Psoas muscle (tissue), 8 donors: ENCODE measurements around the gene BCKDHA. TPM values are rescaled to one million over a fixed set of nuclear protein-coding genes. Genes with fewer than 3 reads are reported as not detected.
A peak's percentile ranks its signal among the peaks of the same experiment; 100 is the strongest.

Source experiments
- ATAC-seq, 4 donors: fragments of 200-7000 bp; cut with Tn5 transposase; one replicate each; pipeline ENCODE4 v1.9.1; 2020; ENCODE audit warnings: moderate library complexity in 3 of 4, mild to moderate bottlenecking in 2 of 4
- DNase-seq, 2 donors: peaks; one replicate each; pipeline ENCODE4 v3.0.0-alpha.2; 2020
- H3K27ac ChIP-seq: fragments of 200-600 bp; one replicate; pipeline ENCODE4 v1.8.0; 2022
- H3K27me3 ChIP-seq, 3 donors: fragments of 200-600 bp in 1 of 3; one replicate each; pipeline versions ENCODE4 v1.6.1 to v1.8.0; 2013 to 2022; ENCODE audit warnings: low read length in 2 of 3, mild to moderate bottlenecking in 2 of 3, moderate library complexity in 1 of 3; ENCODE audit not compliant: insufficient read depth in 3 of 3
- H3K36me3 ChIP-seq, 2 donors: fragments of 200-600 bp in 1 of 2; one replicate each; pipeline versions ENCODE4 v1.6.1 to v1.8.0; 2013 to 2022; ENCODE audit warnings: low read depth in 1 of 2, mild to moderate bottlenecking in 1 of 2, moderate library complexity in 1 of 2; ENCODE audit not compliant: insufficient read depth in 1 of 2
- H3K4me1 ChIP-seq: fragments of 200-600 bp; one replicate; pipeline ENCODE4 v1.8.0; 2022
- H3K4me3 ChIP-seq: fragments of 200-600 bp; one replicate; pipeline ENCODE4 v1.8.0; 2022; ENCODE audit warnings: mild to moderate bottlenecking
- H3K9me3 ChIP-seq: fragments of 200-600 bp; one replicate; pipeline ENCODE4 v1.8.0; 2022
- WGBS, 3 donors: extraction: QIAGEN DNeasy Blood & Tissue Kit; methylation state at CpG; one replicate each; pipeline versions ENCODE4 v1.1.6 to v1.1.7; 2013; 5-methylcytosine and 5-hydroxymethylcytosine counted together
- intact Hi-C, 2 donors: fragments of 100-400 bp; cut with DNase I; formaldehyde crosslinking; loops; one replicate each; pipeline versions ENCODE4 v1.11.0 to v1.14.2; 2022
- polyA plus RNA-seq, 3 donors: library from polyadenylated mRNA; stranded (reverse); fragments of 200-250 nt; gene quantifications; one replicate each; pipeline ENCODE4 v1.2.3, GENCODE V29; 2013
- total RNA-seq, 4 donors: library from RNA; stranded (reverse); fragmentation: NEBNext Ultra II Directional in 2 of 4; extraction: Animal tissue kit (Norgen Biotek cat#: 25700) in 2 of 4; gene quantifications; one replicate each; pipeline versions ENCODE4 v1.2.1 to v1.2.4, GENCODE V29; 2021 to 2023
- TF ChIP-seq, protein P1 (sequence below): fragments of 200-600 bp; IDR thresholded peaks from one replicate; pipeline ENCODE4 v1.8.0; 2022; ENCODE audit warnings: antibody characterized with exemption
- donor health status: healthy with polysubstance abuse.
- donor health status: DM: no; HTN: no; CAD: no; lungs with moderate emphysema.
- donor health status: Bipolar disorder and iron deficiency.
- donor health status: healthy.
- donor health status: DM: yes; HTN: yes; CAD: no.
- donor health status: DM: no; HTN: no; CAD: no.
- donor health status: DM: no; HTN: no; CAD: no.
- donor health status: DM: yes; HTN: yes; CAD: no.

The BCKDHA gene
- total and polyA plus RNA-seq, 7 donors, result 31.5 to 58.8 (median 43.3) TPM

DNA sequence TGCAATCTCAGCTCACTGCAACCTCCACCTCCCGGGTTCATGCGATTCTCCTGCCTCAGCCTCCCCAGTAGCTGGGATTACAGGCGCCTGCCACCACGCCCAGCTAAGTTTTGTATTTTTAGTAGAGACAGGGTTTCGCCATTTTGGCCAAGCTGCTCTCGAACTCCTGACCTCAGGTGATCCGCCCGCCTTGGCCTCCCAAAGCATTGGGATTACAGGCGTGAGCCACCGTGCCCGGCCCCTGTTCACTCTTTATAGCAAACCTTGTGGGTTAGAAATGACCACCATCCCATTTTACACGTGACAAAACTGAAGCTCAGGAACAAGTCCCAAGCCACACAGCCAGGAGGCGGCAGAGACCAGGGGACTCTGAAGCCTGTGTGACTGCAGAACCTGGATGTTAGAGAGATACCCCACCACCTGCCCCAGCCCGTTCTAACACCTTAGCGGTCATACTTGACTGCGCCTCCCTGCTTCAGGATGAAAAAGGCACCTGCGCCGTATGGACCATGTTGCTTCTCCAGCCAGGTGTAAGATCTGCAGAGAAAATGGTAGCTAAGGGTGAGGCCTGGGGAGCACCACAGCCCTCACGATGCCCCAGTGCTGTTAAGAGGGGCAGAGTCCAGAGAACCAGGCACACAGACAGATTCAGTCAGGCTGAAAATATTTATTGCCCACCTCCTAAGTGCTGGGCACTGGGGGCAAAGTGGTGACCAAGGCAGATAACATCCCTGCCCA lies 38.5 kb downstream of the BCKDHA start:
- intact Hi-C loops, result loop anchor here (5.0 to 10.0 kb wide), 3 partner anchors 39 to 231 kb away; partner anchors contain the start of genes BCKDHA (in 1 of the 2) and EXOSC5 (in 1 of the 2)
- H3K4me3 ChIP-seq, result no peak overlapping the region
- no peaks in the 10 kb centered on the region for H3K9me3 ChIP-seq
- no peak overlapping the region for H3K27ac ChIP-seq
- H3K36me3 ChIP-seq, result peaks cover 10 to 59% of the 10 kb centered on the region in 2 donors
- TF ChIP-seq, protein P1, sequence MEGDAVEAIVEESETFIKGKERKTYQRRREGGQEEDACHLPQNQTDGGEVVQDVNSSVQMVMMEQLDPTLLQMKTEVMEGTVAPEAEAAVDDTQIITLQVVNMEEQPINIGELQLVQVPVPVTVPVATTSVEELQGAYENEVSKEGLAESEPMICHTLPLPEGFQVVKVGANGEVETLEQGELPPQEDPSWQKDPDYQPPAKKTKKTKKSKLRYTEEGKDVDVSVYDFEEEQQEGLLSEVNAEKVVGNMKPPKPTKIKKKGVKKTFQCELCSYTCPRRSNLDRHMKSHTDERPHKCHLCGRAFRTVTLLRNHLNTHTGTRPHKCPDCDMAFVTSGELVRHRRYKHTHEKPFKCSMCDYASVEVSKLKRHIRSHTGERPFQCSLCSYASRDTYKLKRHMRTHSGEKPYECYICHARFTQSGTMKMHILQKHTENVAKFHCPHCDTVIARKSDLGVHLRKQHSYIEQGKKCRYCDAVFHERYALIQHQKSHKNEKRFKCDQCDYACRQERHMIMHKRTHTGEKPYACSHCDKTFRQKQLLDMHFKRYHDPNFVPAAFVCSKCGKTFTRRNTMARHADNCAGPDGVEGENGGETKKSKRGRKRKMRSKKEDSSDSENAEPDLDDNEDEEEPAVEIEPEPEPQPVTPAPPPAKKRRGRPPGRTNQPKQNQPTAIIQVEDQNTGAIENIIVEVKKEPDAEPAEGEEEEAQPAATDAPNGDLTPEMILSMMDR, result no peak
- peaks cover 20% of the 10 kb centered on the region for H3K4me1 ChIP-seq
- 93 to 96% (median 93%) methylated on average over 19 of the region's 19 CpGs for WGBS, 3 donors
- ATAC-seq, result no peak
- DNase-seq, result no peak
- H3K27me3 ChIP-seq, result no peaks in the 10 kb centered on the region

DNA sequence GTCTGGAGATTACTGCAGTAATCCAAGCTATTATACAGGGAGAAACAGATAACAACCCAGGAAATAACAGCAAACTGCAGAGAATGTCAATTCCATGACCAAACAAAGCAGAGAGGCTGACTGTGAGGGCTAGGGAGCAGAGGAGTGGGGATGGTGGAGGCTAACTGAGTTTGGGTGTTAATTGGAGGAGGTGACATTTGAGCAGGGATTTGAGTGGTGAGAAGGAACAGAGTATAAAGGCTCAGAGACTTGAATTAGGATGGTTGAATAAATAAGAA lies 39.0 kb downstream of the BCKDHA start:
- TF ChIP-seq, protein P1, result no peak
- H3K9me3 ChIP-seq, result no peaks in the 10 kb centered on the region
- DNase-seq (no peak), ATAC-seq (no peak)
- H3K4me1 ChIP-seq, result peaks cover 15% of the 10 kb centered on the region
- H3K36me3 ChIP-seq, result peaks cover 10 to 59% of the 10 kb centered on the region in 2 donors
- H3K27ac ChIP-seq, result no peak overlapping the region
- H3K4me3 ChIP-seq, result no peak overlapping the region
- intact Hi-C loops, result loop anchor here (5.0 to 10.0 kb wide), 3 partner anchors 39 to 232 kb away; partner anchors contain the start of genes BCKDHA (in 1 of the 2) and EXOSC5 (in 1 of the 2)
- no peaks in the 10 kb centered on the region for H3K27me3 ChIP-seq

DNA sequence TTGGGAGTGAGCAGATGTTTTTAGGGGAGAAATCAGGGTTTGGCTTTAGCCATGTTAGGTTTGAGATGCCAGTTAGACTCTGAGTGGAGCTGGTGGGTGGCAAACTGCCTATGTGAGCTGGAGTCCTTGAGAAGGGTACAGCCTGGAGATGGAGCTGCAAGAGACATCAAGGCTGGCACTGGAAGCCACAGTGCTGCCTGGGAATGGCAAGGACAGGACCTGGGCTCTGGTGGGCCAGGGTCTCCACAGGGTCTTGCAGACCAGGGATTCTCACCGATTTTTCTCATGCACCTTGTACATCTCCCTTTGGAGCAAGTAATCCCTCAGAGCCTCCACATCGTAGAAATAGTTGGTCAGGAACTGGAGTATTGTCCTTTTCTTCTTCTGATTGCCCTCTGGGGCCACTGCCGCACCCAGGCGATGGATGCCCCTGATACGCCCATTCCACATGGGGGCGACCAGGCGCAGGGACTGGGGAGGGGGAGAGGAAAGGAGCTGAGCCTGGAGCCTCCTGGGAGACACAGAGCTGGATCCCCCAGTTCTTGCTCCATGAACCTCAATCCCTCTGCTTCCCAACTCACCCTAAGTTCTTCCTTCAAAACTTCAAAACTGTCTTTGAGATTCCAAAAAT lies 40.4 kb downstream of the BCKDHA start:
- Histone ChIP-seq H3K27ac (no peak overlapping the region), H3K9me3 (no peaks in the 10 kb centered on the region), H3K4me3 (no peak overlapping the region), H3K27me3 (no peaks in the 10 kb centered on the region), H3K4me1 (peaks cover 9% of the 10 kb centered on the region), H3K36me3 (peaks cover 8 to 50% of the 10 kb centered on the region in 2 donors)
- TF ChIP-seq, protein P1, result no peak
- DNase-seq (no peak), ATAC-seq (no peak)
- WGBS, 3 donors, result 87 to 90% (median 88%) methylated on average over 5 to 7 of the region's 7 CpGs
- intact Hi-C loops, result loop anchor here (5.0 to 10.0 kb wide), 3 partner anchors 41 to 233 kb away; partner anchors contain the start of genes BCKDHA (in 1 of the 2) and EXOSC5 (in 1 of the 2)

DNA sequence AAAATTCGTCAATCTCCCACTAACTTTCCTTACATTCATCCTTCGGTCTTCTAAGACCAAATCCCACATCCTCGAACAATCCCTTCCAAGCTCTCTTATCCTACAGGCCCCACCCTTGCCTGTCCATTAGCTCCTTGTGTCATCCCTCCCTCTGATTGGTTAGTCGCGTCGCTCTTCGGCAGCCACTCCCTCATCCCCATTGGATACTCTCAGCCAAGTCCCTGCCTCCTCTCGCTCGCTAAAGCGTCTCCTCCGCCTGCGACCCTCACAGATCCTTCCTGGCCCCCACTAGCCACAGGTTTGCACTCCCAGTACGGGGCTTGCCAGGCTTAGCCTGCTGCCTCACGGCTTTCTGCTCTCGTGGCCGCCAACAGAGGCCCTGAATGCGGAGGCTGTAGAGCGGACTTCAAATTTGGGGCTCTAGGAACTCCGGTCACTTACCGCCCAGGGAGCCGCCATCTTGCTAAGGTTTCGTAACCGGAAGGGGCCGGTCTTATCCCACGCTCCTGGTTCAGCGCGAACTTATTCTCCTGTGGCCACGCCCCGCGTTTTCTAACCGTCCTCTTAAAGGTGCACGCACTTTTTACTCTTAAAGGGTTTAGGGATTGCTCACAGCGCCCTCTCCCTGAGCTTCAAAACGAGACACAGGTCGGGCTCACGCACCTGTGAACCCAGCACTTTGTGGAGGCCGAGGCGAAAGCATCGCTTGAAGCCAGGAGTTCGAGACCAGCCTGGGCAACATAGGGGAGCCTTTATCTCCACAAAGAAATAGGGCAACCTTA lies 42.0 kb downstream of the BCKDHA start, which contains the start of gene DMAC2:
Gene DMAC2, minus strand, starts transcription at position 472 of the 782 bp plus-strand sequence. Its CDS starts 13 bp downstream, at position 459.
- TF ChIP-seq, protein P1, result peak; percentile 43
- intact Hi-C loops, result loop anchor here (5.0 to 10.0 kb wide), 3 partner anchors 42 to 235 kb away; partner anchors contain the start of genes BCKDHA (in 1 of the 2) and EXOSC5 (in 1 of the 2)
- Histone ChIP-seq H3K4me1 (peaks cover 9% of the 10 kb centered on the region), H3K27ac (peak within 1 kb of the TSS; percentile 91), H3K9me3 (no peaks in the 10 kb centered on the region), H3K36me3 (peaks cover 4 to 34% of the 10 kb centered on the region in 2 donors), H3K27me3 (peaks cover 0 to 4% (median 0%) of the 10 kb centered on the region in 3 donors), H3K4me3 (peak within 1 kb of the TSS; percentile 73)
- 0 to 1% (median 1%) methylated on average over 40 of the region's 40 CpGs for WGBS, 3 donors
- ATAC-seq, result peak; percentile 97 to 98 (median 98)
- DNase-seq, result peak; percentile 98
